Upper lobe of left lung (tissue), 4 donors: ENCODE data around the gene NR4A3.

ENCODE experiments used
- CTCF ChIP-seq, 6 experiments: fragments of 450-650 bp in 4 of 6; fragments of 200-600 bp in 2 of 6; sonication (generic) in 2 of 6; IDR thresholded peaks; one replicate each; pipeline ENCODE4 v1.5.1; 2016 to 2019; ENCODE audit warnings: antibody characterized with exemption in 6 of 6
- EP300 ChIP-seq, 4 donors: sonication (generic); formaldehyde crosslinking; IDR thresholded peaks; one replicate each; pipeline ENCODE4 v1.5.1; 2017; ENCODE audit warnings: antibody characterized with exemption in 4 of 4, control low read depth in 2 of 4
- POLR2A ChIP-seq, 4 donors: fragments of 450-650 bp; IDR thresholded peaks; one replicate each; pipeline ENCODE4 v1.5.1; 2016 to 2017; ENCODE audit warnings: antibody characterized with exemption in 4 of 4, mild to moderate bottlenecking in 2 of 4

GRCh38 chr9:99803694-99804093, 18.0 kb upstream of the NR4A3 start:
- TF ChIP-seq CTCF (IDR thresholded peaks at IDR 0.05) (no peak), POLR2A (IDR thresholded peaks at IDR 0.05) (no peak), EP300 (IDR thresholded peaks at IDR 0.05) (no peak)
